Testis (tissue), 5 donors: ENCODE measurements around the gene ATOH8. TPM values are rescaled to one million over a fixed set of nuclear protein-coding genes. Genes with fewer than 3 reads are reported as not detected.

Source experiments
- DNase-seq: peaks from one replicate; pipeline ENCODE4 v3.0.0-alpha.2; 2019
- H3K27ac ChIP-seq, 2 donors: fragments of 200-600 bp; sonication (generic); one replicate each; pipeline ENCODE4 v1.5.1; 2019
- H3K27me3 ChIP-seq: fragments of 200-600 bp; sonication (generic); one replicate; pipeline ENCODE4 v1.5.1; 2019
- H3K36me3 ChIP-seq: fragments of 200-600 bp; sonication (generic); one replicate; pipeline ENCODE4 v1.5.1; 2017; ENCODE audit warnings: low read depth; ENCODE audit errors: missing control alignments
- H3K4me1 ChIP-seq: fragments of 200-600 bp; sonication (generic); one replicate; pipeline ENCODE4 v1.5.1; 2019
- H3K4me3 ChIP-seq, 2 donors: fragments of 200-600 bp; sonication (generic); one replicate each; pipeline ENCODE4 v1.5.1; 2017 to 2019
- H3K9me3 ChIP-seq: fragments of 200-600 bp; sonication (generic); one replicate; pipeline ENCODE4 v1.5.1; 2017
- CTCF ChIP-seq, 3 experiments: fragments of 450-650 bp in 2 of 3; fragments of 200-600 bp in 1 of 3; sonication (generic) in 1 of 3; IDR thresholded peaks; one replicate each; pipeline ENCODE4 v1.5.1; 2016 to 2019; ENCODE audit warnings: antibody characterized with exemption in 3 of 3, mild to moderate bottlenecking in 2 of 3, moderate library complexity in 1 of 3
- POLR2A ChIP-seq: fragments of 450-650 bp; IDR thresholded peaks from one replicate; pipeline ENCODE4 v1.6.1; 2017; ENCODE audit warnings: antibody characterized with exemption, mild to moderate bottlenecking, moderate library complexity
- WGBS, 2 donors: methylation state at CpG; one replicate each; pipeline ENCODE4 v1.1.5; 2018; 5-methylcytosine and 5-hydroxymethylcytosine counted together
- intact Hi-C: fragments of 100-400 bp; cut with DNase I; formaldehyde crosslinking; loops from one replicate; pipeline ENCODE4 v1.15.1; 2023; ENCODE audit warnings: low total_unique reads
- long read RNA-seq, 2 donors: transcript quantifications; one replicate each; lab custom pipeline, GENCODE V29; 2026
- polyA plus RNA-seq: library from polyadenylated mRNA; stranded (reverse); fragments of 350-450 nt; fragmentation: Illumina TruSeq; extraction: RNeasy Lipid Tissue Mini Kit (QIAGEN cat#74804); gene quantifications from one replicate; pipeline ENCODE4 v1.2.3, GENCODE V29; 2014; ENCODE audit warnings: low read depth, low replicate concordance; ENCODE audit not compliant: insufficient read depth
- total RNA-seq, 2 donors: library from RNA; depleted of rRNA; stranded (reverse); fragments of >200 nt; gene quantifications; one replicate each; pipeline ENCODE4 v1.2.3, GENCODE V29; 2016

Gene ATOH8, protein sequence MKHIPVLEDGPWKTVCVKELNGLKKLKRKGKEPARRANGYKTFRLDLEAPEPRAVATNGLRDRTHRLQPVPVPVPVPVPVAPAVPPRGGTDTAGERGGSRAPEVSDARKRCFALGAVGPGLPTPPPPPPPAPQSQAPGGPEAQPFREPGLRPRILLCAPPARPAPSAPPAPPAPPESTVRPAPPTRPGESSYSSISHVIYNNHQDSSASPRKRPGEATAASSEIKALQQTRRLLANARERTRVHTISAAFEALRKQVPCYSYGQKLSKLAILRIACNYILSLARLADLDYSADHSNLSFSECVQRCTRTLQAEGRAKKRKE
- total RNA-seq (10 to 100 TPM; 14.2 to 16.8 TPM), polyA plus RNA-seq (13.5 TPM)
- long read RNA-seq, donor 1, partial matches to known transcripts: 0 of 2 reads
- long read RNA-seq, donor 1, other reads (novel, unspliced or antisense): 0 of 2 reads
- long read RNA-seq, donor 2, partial matches to known transcripts: 0 of 1 reads
- long read RNA-seq, donor 2, other reads (novel, unspliced or antisense): 0 of 1 reads

- H3K4me3 ChIP-seq: peak within 1 kb of the TSS; percentile 66 to 70
- peak within 1 kb of the TSS; percentile 39 to 61 for H3K27ac ChIP-seq
- DNase-seq: peak; percentile 63
- intact Hi-C loops: no loop called here
- TF ChIP-seq CTCF (IDR thresholded peaks at IDR 0.05) (no peak), POLR2A (no peak)
- H3K27me3 ChIP-seq: no peaks in the 10 kb centered on the region
- H3K9me3 ChIP-seq: no peaks in the 10 kb centered on the region
- no peaks in the 10 kb centered on the region for H3K36me3 ChIP-seq
- H3K4me1 ChIP-seq: peaks cover 20% of the 10 kb centered on the region
- 0 to 1% methylated on average over 22 to 81 of the region's 81 CpGs for WGBS, 2 donors
These were observed at the start of gene ATOH8 for GRCh38 chr2:85753525-85754312. TSS of gene ATOH8 (plus strand) at chr2:85753991. CDS start at chr2:85754190, 199 bp downstream.

GRCh38 chr2:85704038-85704437, 49.8 kb upstream of the ATOH8 start:
- intact Hi-C loops: no loop called here
- Histone ChIP-seq H3K9me3 (no peaks in the 10 kb centered on the region), H3K27me3 (no peaks in the 10 kb centered on the region), H3K27ac (no peak overlapping the region), H3K36me3 (no peaks in the 10 kb centered on the region), H3K4me3 (no peak overlapping the region), H3K4me1 (peaks cover 6% of the 10 kb centered on the region)
- TF ChIP-seq POLR2A (no peak), CTCF (IDR thresholded peaks at IDR 0.05) (no peak)
- WGBS, 2 donors: 86 to 90% methylated on average over 3 of the region's 3 CpGs
- DNase-seq: no peak

DNA sequence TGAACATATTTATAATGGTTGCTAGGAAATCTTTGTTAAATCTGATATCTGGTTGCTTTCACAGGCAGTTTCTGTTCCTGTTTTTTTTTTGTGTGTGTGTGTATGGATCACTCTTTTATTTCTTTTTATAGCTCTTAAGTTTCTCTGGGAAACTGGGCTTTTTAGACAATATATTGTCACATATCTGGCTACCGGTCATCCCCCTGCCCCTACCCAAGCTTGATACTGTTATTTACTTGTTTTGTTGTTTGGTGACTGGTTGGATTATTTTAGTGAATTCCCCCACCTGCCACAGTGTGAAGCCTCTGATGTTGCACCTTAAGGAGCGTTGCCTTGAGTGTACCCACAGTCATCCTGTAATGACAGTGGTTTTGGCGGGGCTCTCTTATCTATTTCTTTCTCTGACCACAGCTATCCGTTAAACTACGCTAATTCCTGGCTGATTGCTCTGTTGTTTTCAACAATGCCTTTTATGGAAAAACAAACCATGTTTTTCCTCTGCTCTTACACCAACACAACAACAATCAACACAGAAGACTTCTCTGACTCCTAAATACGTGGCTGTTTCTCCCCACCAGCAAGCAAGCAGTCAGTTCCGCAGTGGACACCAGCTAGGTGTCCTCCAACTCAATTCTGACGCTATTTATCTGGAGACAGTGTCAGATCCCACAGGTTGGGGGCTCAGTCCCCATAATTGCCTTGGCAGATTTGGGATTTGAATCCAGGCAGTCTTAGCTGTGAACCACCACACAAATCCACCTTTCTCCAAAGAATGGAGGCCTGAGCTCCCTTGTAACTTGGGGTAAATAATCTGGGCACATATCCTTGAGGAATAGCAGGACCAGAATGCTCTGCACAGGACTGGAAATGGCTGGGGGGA, 48.8 kb upstream of the ATOH8 start:
- Histone ChIP-seq H3K36me3 (no peaks in the 10 kb centered on the region), H3K4me3 (no peak overlapping the region), H3K9me3 (no peaks in the 10 kb centered on the region), H3K27me3 (no peaks in the 10 kb centered on the region), H3K27ac (peak overlapping the region; percentile 10 to 34), H3K4me1 (peaks cover 15% of the 10 kb centered on the region)
- TF ChIP-seq CTCF (IDR thresholded peaks at IDR 0.05): no peak
- TF ChIP-seq POLR2A: no peak
- no peak for DNase-seq
- 90 to 91% methylated on average over 8 of the region's 8 CpGs for WGBS, 2 donors
- intact Hi-C loops: no loop called here

DNA sequence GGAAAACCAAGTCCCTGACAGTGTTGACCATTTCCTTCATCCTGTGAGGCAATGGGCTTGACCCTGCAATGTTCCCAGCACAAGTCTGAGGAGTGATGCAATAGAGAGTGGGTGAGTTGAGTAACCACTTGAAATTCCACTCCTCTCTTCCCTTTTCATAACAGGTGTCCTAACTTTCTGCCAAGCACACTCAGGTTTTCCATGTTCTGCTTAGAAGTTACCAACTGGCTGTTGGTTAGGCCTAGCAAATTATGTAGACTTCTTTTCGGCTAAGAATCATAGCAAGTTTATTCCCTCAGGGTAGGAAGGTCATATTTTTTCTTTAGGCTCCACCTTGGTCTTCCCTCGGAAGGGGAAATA, 48.1 kb upstream of the ATOH8 start:
- Histone ChIP-seq H3K4me3 (no peak overlapping the region), H3K4me1 (peaks cover 21% of the 10 kb centered on the region), H3K9me3 (no peaks in the 10 kb centered on the region), H3K27ac (peak overlapping the region; percentile 34 to 38), H3K27me3 (no peaks in the 10 kb centered on the region), H3K36me3 (no peaks in the 10 kb centered on the region)
- WGBS, 2 donors: 86 to 89% methylated on average over 2 of the region's 2 CpGs
- no peak for DNase-seq
- TF ChIP-seq POLR2A (no peak), CTCF (IDR thresholded peaks at IDR 0.05) (no peak)
- intact Hi-C loops: no loop called here
